ENCODE results near the gene DCTPP1.
"Not testable (repeated sequence)": the region's sequence is repeated elsewhere in the genome, so short reads cannot be mapped to it uniquely, and the experiment has no call there.

Gene DCTPP1

GRCh38 chr16:30429678-30430427 is at the start of gene DCTPP1:
Gene DCTPP1, minus strand, starts transcription at chr16:30430030. Its CDS starts 50 bp downstream, at chr16:30429980.
- peak; percentile 95 for DNase-seq

GRCh38 chr16:30478766-30479478 is 49.1 kb upstream of the DCTPP1 start:
- DNase-seq = no peak

- DNase-seq = not testable (repeated sequence)
These were observed 47.9 kb upstream of the DCTPP1 start for GRCh38 chr16:30477773-30478172.

- DNase-seq = no peak
These were observed 47.2 kb upstream of the DCTPP1 start for GRCh38 chr16:30476991-30477390.

GRCh38 chr16:30474684-30475083 is 44.9 kb upstream of the DCTPP1 start:
- no peak for DNase-seq

GRCh38 chr16:30474074-30474452 is 44.2 kb upstream of the DCTPP1 start:
- no peak for DNase-seq

GRCh38 chr16:30473231-30474073 is 43.6 kb upstream of the DCTPP1 start:
- no peak for DNase-seq

- no peak for DNase-seq
These were observed 42.6 kb upstream of the DCTPP1 start, which contains the start of gene ITGAL for GRCh38 chr16:30472328-30472942. Gene ITGAL, plus strand, starts transcription at chr16:30472742. Its CDS starts 96 bp downstream, at chr16:30472838.

- DNase-seq = no peak
These were observed 40.8 kb upstream of the DCTPP1 start for GRCh38 chr16:30470632-30470995.

GRCh38 chr16:30470170-30470512 is 40.3 kb upstream of the DCTPP1 start:
- no peak for DNase-seq

- no peak for DNase-seq
These were observed 34.2 kb upstream of the DCTPP1 start for GRCh38 chr16:30464078-30464477.

- DNase-seq = not testable (repeated sequence)
These were observed 31.6 kb upstream of the DCTPP1 start for GRCh38 chr16:30461426-30461825.

- no peak for DNase-seq
These were observed 29.6 kb upstream of the DCTPP1 start for GRCh38 chr16:30459456-30459855.

GRCh38 chr16:30458561-30459394 is 28.9 kb upstream of the DCTPP1 start:
- DNase-seq = no peak

GRCh38 chr16:30457743-30458560 is 28.1 kb upstream of the DCTPP1 start:
- no peak for DNase-seq

GRCh38 chr16:30457256-30457655 is 27.4 kb upstream of the DCTPP1 start:
- no peak for DNase-seq

- no peak for DNase-seq
These were observed 26.5 kb upstream of the DCTPP1 start for GRCh38 chr16:30456302-30456701.

- not testable (repeated sequence) for DNase-seq
These were observed 23.1 kb upstream of the DCTPP1 start for GRCh38 chr16:30452709-30453580.

- no peak for DNase-seq
These were observed 19.2 kb upstream of the DCTPP1 start for GRCh38 chr16:30449116-30449435.

GRCh38 chr16:30447512-30448226 is 17.8 kb upstream of the DCTPP1 start:
- DNase-seq = no peak
